Progenitor cell of endocrine pancreas (in vitro differentiated cells): ENCODE data around the gene RIMBP2. TPM values are rescaled to one million over a fixed set of nuclear protein-coding genes. Genes with fewer than 3 reads are reported as not detected.

ENCODE experiments used
- DNase-seq: peaks from one replicate; pipeline ENCODE4 v3.0.0; 2021; ENCODE audit warnings: low spot score; ENCODE audit not compliant: unreplicated experiment
- H3K27ac Mint-ChIP-seq: 2 replicates; pipeline ENCODE4 v1.8.0; 2021; ENCODE audit warnings: mild to moderate bottlenecking, moderate library complexity, mixed read lengths
- H3K27me3 Mint-ChIP-seq: 2 replicates; pipeline ENCODE4 v1.8.0; 2021; ENCODE audit warnings: mixed read lengths
- H3K36me3 Mint-ChIP-seq: 2 replicates; pipeline ENCODE4 v1.8.0; 2022; ENCODE audit warnings: mixed read lengths; ENCODE audit not compliant: insufficient read depth
- H3K4me1 Mint-ChIP-seq: 2 replicates; pipeline ENCODE4 v1.8.0; 2021; ENCODE audit warnings: low read depth, mixed read lengths
- H3K4me3 Mint-ChIP-seq: 2 replicates; pipeline ENCODE4 v1.8.0; 2021; ENCODE audit warnings: low read depth, mild to moderate bottlenecking, moderate library complexity, mixed read lengths
- H3K9me3 Mint-ChIP-seq: 2 replicates; pipeline ENCODE4 v1.8.0; 2021; ENCODE audit warnings: low read depth, mixed read lengths
- total RNA-seq: library from RNA; stranded (reverse); gene quantifications from 2 replicates; pipeline ENCODE4 v1.2.1, GENCODE V29; 2021
- TF ChIP-seq, protein P1 (sequence below): fragments of 200-600 bp; sonication (generic); IDR thresholded peaks from one replicate; pipeline ENCODE4 v1.5.0; 2021; ENCODE audit warnings: antibody characterized with exemption, mild to moderate bottlenecking; ENCODE audit not compliant: unreplicated experiment

The RIMBP2 gene
- total RNA-seq, 1 donor from 2014 or later, result 31.6 TPM

- Mint-ChIP-seq H3K9me3 (no peaks in the 10 kb centered on the region), H3K4me1 (no peaks in the 10 kb centered on the region), H3K4me3 (no peak overlapping the region), H3K27me3 (no peaks in the 10 kb centered on the region), H3K27ac (no peak overlapping the region), H3K36me3 (no peaks in the 10 kb centered on the region)
- TF ChIP-seq, protein P1, sequence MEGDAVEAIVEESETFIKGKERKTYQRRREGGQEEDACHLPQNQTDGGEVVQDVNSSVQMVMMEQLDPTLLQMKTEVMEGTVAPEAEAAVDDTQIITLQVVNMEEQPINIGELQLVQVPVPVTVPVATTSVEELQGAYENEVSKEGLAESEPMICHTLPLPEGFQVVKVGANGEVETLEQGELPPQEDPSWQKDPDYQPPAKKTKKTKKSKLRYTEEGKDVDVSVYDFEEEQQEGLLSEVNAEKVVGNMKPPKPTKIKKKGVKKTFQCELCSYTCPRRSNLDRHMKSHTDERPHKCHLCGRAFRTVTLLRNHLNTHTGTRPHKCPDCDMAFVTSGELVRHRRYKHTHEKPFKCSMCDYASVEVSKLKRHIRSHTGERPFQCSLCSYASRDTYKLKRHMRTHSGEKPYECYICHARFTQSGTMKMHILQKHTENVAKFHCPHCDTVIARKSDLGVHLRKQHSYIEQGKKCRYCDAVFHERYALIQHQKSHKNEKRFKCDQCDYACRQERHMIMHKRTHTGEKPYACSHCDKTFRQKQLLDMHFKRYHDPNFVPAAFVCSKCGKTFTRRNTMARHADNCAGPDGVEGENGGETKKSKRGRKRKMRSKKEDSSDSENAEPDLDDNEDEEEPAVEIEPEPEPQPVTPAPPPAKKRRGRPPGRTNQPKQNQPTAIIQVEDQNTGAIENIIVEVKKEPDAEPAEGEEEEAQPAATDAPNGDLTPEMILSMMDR, result no peak
- DNase-seq, result no peak
Measured at GRCh38 chr12:130458341-130458740, 257.8 kb downstream of the RIMBP2 start.

DNA sequence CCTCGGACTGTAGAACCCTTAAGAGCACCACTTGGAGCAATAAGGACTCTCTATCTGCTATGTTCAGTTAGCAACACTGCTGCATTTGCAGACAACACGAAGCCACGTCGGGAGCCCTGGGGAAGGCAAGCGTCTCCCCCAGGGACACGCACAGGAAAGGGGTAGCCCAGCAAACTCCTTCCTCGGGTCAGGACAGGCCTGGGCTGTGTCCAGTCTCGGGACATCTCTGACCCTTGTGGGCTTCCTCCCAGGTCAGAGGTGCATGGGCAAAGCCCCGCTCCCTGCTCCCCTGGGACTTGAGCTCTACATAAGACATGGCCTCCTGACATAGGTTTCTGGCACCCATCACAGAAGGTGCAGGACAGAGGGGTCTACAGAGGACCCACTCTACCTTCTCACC is 258.9 kb downstream of the RIMBP2 start:
- TF ChIP-seq, protein P1, result no peak
- no peak overlapping the region for H3K27ac Mint-ChIP-seq
- no peaks in the 10 kb centered on the region for H3K27me3 Mint-ChIP-seq
- no peaks in the 10 kb centered on the region for H3K4me1 Mint-ChIP-seq
- DNase-seq, result no peak
- H3K9me3 Mint-ChIP-seq, result no peaks in the 10 kb centered on the region
- no peaks in the 10 kb centered on the region for H3K36me3 Mint-ChIP-seq
- H3K4me3 Mint-ChIP-seq, result no peak overlapping the region

GRCh38 chr12:130456375-130457199 is 259.5 kb downstream of the RIMBP2 start:
- H3K36me3 Mint-ChIP-seq, result no peaks in the 10 kb centered on the region
- no peaks in the 10 kb centered on the region for H3K4me1 Mint-ChIP-seq
- no peaks in the 10 kb centered on the region for H3K27me3 Mint-ChIP-seq
- no peak overlapping the region for H3K4me3 Mint-ChIP-seq
- TF ChIP-seq, protein P1, result no peak
- DNase-seq, result no peak
- H3K9me3 Mint-ChIP-seq, result no peaks in the 10 kb centered on the region
- no peak overlapping the region for H3K27ac Mint-ChIP-seq

DNA sequence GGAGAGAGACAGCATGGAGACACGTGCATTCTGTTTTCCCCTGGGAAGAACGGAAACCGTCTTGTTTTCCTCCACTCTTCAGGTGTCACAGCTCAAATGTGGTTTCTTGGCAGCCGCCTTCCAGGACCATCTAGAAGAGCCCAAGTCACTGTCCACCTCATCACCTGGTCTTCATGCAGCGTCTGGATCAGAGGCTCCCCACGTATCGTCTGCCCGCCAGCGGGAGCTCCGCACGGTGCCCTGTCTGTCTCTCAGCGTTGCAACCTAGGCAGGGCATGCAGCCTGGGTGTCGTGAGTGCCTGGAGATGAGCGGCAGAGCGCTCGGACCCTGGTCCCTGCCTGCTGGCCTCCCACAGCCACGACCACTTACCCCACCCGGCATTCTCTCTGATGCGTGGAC is 260.9 kb downstream of the RIMBP2 start:
- no peaks in the 10 kb centered on the region for H3K36me3 Mint-ChIP-seq
- no peak overlapping the region for H3K4me3 Mint-ChIP-seq
- H3K27me3 Mint-ChIP-seq, result no peaks in the 10 kb centered on the region
- no peaks in the 10 kb centered on the region for H3K4me1 Mint-ChIP-seq
- DNase-seq, result no peak
- H3K27ac Mint-ChIP-seq, result no peak overlapping the region
- TF ChIP-seq, protein P1, result no peak
- no peaks in the 10 kb centered on the region for H3K9me3 Mint-ChIP-seq

DNA sequence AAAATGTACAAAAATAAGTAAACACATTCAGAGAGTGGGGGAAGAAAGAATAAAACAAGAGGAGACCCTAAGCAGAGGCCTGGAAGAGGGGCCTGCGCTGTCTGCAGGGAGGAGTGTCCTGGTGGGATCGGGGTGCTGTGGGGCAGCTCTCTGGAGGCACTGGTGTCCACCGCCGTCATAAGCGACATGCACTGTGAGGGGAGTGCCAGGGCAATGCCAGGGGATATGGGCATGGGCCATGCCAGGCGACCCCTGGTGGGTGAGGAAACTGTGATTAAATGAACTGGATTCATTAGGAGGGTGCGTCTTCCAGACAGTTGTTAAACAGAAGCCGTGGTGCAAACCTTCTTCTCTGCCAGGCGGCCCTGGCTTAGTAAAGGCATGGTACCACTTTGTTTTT is 261.8 kb downstream of the RIMBP2 start:
- no peaks in the 10 kb centered on the region for H3K36me3 Mint-ChIP-seq
- H3K4me1 Mint-ChIP-seq, result no peaks in the 10 kb centered on the region
- TF ChIP-seq, protein P1, result no peak
- no peak overlapping the region for H3K27ac Mint-ChIP-seq
- no peak overlapping the region for H3K4me3 Mint-ChIP-seq
- H3K9me3 Mint-ChIP-seq, result no peaks in the 10 kb centered on the region
- H3K27me3 Mint-ChIP-seq, result no peaks in the 10 kb centered on the region
- no peak for DNase-seq
